ENCODE measurements around the gene DPH2.

DPH2 gene

GRCh38 chr1:43963890-43964289 is 5.9 kb upstream of the DPH2 start:
- Histone ChIP-seq H3K4me2 (ENCODE audit: low read length) (no peak overlapping the region), H3K79me2 (no peaks in the 10 kb centered on the region), H3K27ac (no peak overlapping the region), H3K27me3 (ENCODE audit: control insufficient read depth, insufficient read depth, low read length) (no peaks in the 10 kb centered on the region), H3K36me3 (ENCODE audit: control insufficient read depth, insufficient read depth, low read length) (no peaks in the 10 kb centered on the region), H3K4me1 (no peaks in the 10 kb centered on the region), H3K9me3 (ENCODE audit: control insufficient read depth, low read length) (no peaks in the 10 kb centered on the region), H2AFZ (no peak overlapping the region), H3K9ac (no peak overlapping the region), H3K4me3 (ENCODE audit: low read depth, low read length) (no peak overlapping the region)
- no peak for TF ChIP-seq CTCF (IDR thresholded peaks at IDR 0.05)

- H3K36me3 ChIP-seq (ENCODE audit: control insufficient read depth, insufficient read depth, low read length) = no peaks in the 10 kb centered on the region
- no peaks in the 10 kb centered on the region for H3K4me1 ChIP-seq
- no peaks in the 10 kb centered on the region for H3K27me3 ChIP-seq (ENCODE audit: control insufficient read depth, insufficient read depth, low read length)
- no peak overlapping the region for H3K4me2 ChIP-seq (ENCODE audit: low read length)
- no peak overlapping the region for H2AFZ ChIP-seq
- TF ChIP-seq CTCF (IDR thresholded peaks at IDR 0.05) = no peak
- no peak overlapping the region for H3K4me3 ChIP-seq (ENCODE audit: low read depth, low read length)
- H3K27ac ChIP-seq = no peak overlapping the region
- H3K9me3 ChIP-seq (ENCODE audit: control insufficient read depth, low read length) = no peaks in the 10 kb centered on the region
- no peak overlapping the region for H3K9ac ChIP-seq
- no peaks in the 10 kb centered on the region for H3K79me2 ChIP-seq
These were observed 4.5 kb upstream of the DPH2 start for GRCh38 chr1:43965316-43965715.

GRCh38 chr1:43968348-43968948 is 1.4 kb upstream of the DPH2 start:
- Histone ChIP-seq H3K79me2 (no peaks in the 10 kb centered on the region), H3K9me3 (ENCODE audit: control insufficient read depth, low read length) (no peaks in the 10 kb centered on the region), H2AFZ (no peak overlapping the region), H3K27me3 (ENCODE audit: control insufficient read depth, insufficient read depth, low read length) (no peaks in the 10 kb centered on the region), H3K27ac (no peak overlapping the region), H3K4me1 (no peaks in the 10 kb centered on the region), H3K36me3 (ENCODE audit: control insufficient read depth, insufficient read depth, low read length) (no peaks in the 10 kb centered on the region), H3K4me3 (ENCODE audit: low read depth, low read length) (no peak overlapping the region), H3K9ac (no peak overlapping the region), H3K4me2 (ENCODE audit: low read length) (no peak overlapping the region)
- TF ChIP-seq CTCF (IDR thresholded peaks at IDR 0.05) = no peak

- TF ChIP-seq CTCF (IDR thresholded peaks at IDR 0.05) = no peak
- Histone ChIP-seq H3K27ac (no peak overlapping the region), H3K79me2 (no peaks in the 10 kb centered on the region)
These were observed 429 bp upstream of the DPH2 start for GRCh38 chr1:43969416-43969745.

GRCh38 chr1:43970502-43970901 is 692 bp downstream of the DPH2 start:
- peaks cover 7% of the 10 kb centered on the region for H3K4me1 ChIP-seq
- no peaks in the 10 kb centered on the region for H3K9me3 ChIP-seq (ENCODE audit: control insufficient read depth, low read length)
- H3K9ac ChIP-seq = no peak overlapping the region
- TF ChIP-seq CTCF (IDR thresholded peaks at IDR 0.05) = no peak
- no peaks in the 10 kb centered on the region for H3K27me3 ChIP-seq (ENCODE audit: control insufficient read depth, insufficient read depth, low read length)
- peak overlapping the region; percentile 92 for H3K4me2 ChIP-seq (ENCODE audit: low read length)
- no peak overlapping the region for H2AFZ ChIP-seq
- no peaks in the 10 kb centered on the region for H3K79me2 ChIP-seq
- no peaks in the 10 kb centered on the region for H3K36me3 ChIP-seq (ENCODE audit: control insufficient read depth, insufficient read depth, low read length)
- H3K4me3 ChIP-seq (ENCODE audit: low read depth, low read length) = peak overlapping the region; percentile 97
- H3K27ac ChIP-seq = no peak overlapping the region

More at GRCh38 chr1:43969416-43969745, 429 bp upstream of the DPH2 start:
- Histone ChIP-seq H3K4me2 (ENCODE audit: low read length) (peak overlapping the region; percentile 55), H3K9ac (no peak overlapping the region), H3K4me3 (ENCODE audit: low read depth, low read length) (no peak overlapping the region), H3K4me1 (peaks cover 7% of the 10 kb centered on the region), H3K27me3 (ENCODE audit: control insufficient read depth, insufficient read depth, low read length) (no peaks in the 10 kb centered on the region), H3K36me3 (ENCODE audit: control insufficient read depth, insufficient read depth, low read length) (no peaks in the 10 kb centered on the region), H2AFZ (peak overlapping the region; percentile 43), H3K9me3 (ENCODE audit: control insufficient read depth, low read length) (no peaks in the 10 kb centered on the region)

All from parathyroid adenoma (tissue), 2 donors.